ENCODE measurements around the gene CHKA. TPM values are rescaled to one million over a fixed set of nuclear protein-coding genes. Genes with fewer than 3 reads are reported as not detected.
A peak's percentile ranks its signal among the peaks of the same experiment; 100 is the strongest.

Gene CHKA
- total RNA-seq, 4 donors from 2014 or later = 7.8 to 21.4 (median 15.3) TPM

- WGBS = 12% methylated on average over 8 of the region's 64 CpGs
- TF ChIP-seq POLR2A (IDR thresholded peaks at IDR 0.05) (no peak), EP300 (IDR thresholded peaks at IDR 0.05) (no peak), POLR2AphosphoS5 (IDR thresholded peaks at IDR 0.05) (no peak), CTCF (IDR thresholded peaks at IDR 0.05) (no peak)
- no peaks in the 10 kb centered on the region for H3K9me3 ChIP-seq
These were observed 117.2 kb downstream of the CHKA start, which contains the start of gene UNC93B1 for GRCh38 chr11:68003846-68004550. Gene UNC93B1, minus strand, starts transcription at chr11:68004097. Its CDS starts 54 bp downstream, at chr11:68004043.

GRCh38 chr11:68002938-68003845, 118.0 kb downstream of the CHKA start:
- Histone ChIP-seq H3K4me3 (peak overlapping the region; percentile 80), H3K36me3 (peaks cover 1% of the 10 kb centered on the region), H3K9me3 (no peaks in the 10 kb centered on the region), H3K27ac (peak overlapping the region; percentile 60), H3K27me3 (no peaks in the 10 kb centered on the region), H3K4me1 (peaks cover 17% of the 10 kb centered on the region)
- peak; percentile 68 to 85 for DNase-seq (ENCODE audit: low spot score in 2 of 2)
- 37% methylated on average over 28 of the region's 86 CpGs for WGBS
- no peak for TF ChIP-seq EP300 (IDR thresholded peaks at IDR 0.05)
- TF ChIP-seq CTCF (IDR thresholded peaks at IDR 0.05) = no peak
- no peak for TF ChIP-seq POLR2A (IDR thresholded peaks at IDR 0.05)
- no peak for TF ChIP-seq POLR2AphosphoS5 (IDR thresholded peaks at IDR 0.05)

More at GRCh38 chr11:68003846-68004550, 117.2 kb downstream of the CHKA start, which contains the start of gene UNC93B1:
- DNase-seq (ENCODE audit: low spot score in 2 of 2) = peak; percentile 92 to 94
- Histone ChIP-seq H3K4me3 (peak within 1 kb of the TSS; percentile 80), H3K27ac (peak within 1 kb of the TSS; percentile 60), H3K36me3 (no peaks in the 10 kb centered on the region), H3K27me3 (no peaks in the 10 kb centered on the region), H3K4me1 (peaks cover 25% of the 10 kb centered on the region)

Other genes with a start within 250 kb of the CHKA start
- 10 to 100 TPM; 22.7 to 34.3 (median 28.1) TPM for gene UNC93B1, start 117.3 kb downstream of the CHKA start, total RNA-seq
- 1 to 10 TPM; 3.2 to 6.4 (median 5.9) TPM for gene ALDH3B1, start 111.1 kb downstream of the CHKA start, total RNA-seq
- gene NDUFS8, start 90.7 kb downstream of the CHKA start, total RNA-seq = 100 to 1,000 TPM in 3 of 4 donors, 10 to 100 TPM in 1; 90.8 to 155 (median 148) TPM
- gene TCIRG1, start 82.4 kb downstream of the CHKA start, total RNA-seq = 10 to 100 TPM; 19.4 to 50.9 (median 41.2) TPM
- 10 to 100 TPM; 27.2 to 40.5 (median 33.3) TPM for gene KMT5B, start 91.9 kb upstream of the CHKA start, total RNA-seq
- gene C11orf24, start 150.6 kb upstream of the CHKA start, total RNA-seq = 10 to 100 TPM in 3 of 4 donors, 1 to 10 TPM in 1; 7.2 to 24.8 (median 16.7) TPM
- gene LRP5, start 191.2 kb upstream of the CHKA start, total RNA-seq = 10 to 100 TPM; 27.3 to 60.1 (median 35.0) TPM

Data from suprapubic skin (tissue), 4 donors.